ENCODE data around the gene TNPO1. TPM values are rescaled to one million over a fixed set of nuclear protein-coding genes. Genes with fewer than 3 reads are reported as not detected.
A peak's percentile ranks its signal among the peaks of the same experiment; 100 is the strongest.

The TNPO1 gene
- polyA plus RNA-seq, 3 donors = 90.1 to 99.8 (median 95.0) TPM

GRCh38 chr5:72846483-72846882 lies 30.0 kb downstream of the TNPO1 start:
- DNase-seq (ENCODE audit: extremely low read depth in 1 of 11, low read depth in 9 of 11, low spot score in 4 of 11) = no peak

DNA sequence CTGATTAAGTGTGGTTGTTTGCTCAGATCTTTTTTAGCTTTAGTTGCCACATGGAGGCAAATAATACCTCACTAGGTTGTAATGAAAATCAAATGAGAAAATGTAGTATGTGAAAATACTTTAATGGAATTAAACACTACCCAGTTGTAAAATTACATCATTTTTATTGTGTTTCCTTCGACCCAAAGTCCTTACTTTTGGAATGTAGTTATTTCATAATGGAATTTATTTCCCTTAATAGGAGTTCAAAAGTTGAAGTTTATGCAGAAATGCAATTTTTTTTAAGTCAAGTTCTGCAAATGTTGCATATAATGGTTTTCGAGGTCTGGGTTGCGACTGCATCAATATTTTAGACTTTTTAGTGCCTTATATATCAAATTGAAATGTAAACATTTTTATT lies 31.0 kb downstream of the TNPO1 start:
- no peak for DNase-seq (ENCODE audit: extremely low read depth in 1 of 11, low read depth in 9 of 11, low spot score in 4 of 11)

DNA sequence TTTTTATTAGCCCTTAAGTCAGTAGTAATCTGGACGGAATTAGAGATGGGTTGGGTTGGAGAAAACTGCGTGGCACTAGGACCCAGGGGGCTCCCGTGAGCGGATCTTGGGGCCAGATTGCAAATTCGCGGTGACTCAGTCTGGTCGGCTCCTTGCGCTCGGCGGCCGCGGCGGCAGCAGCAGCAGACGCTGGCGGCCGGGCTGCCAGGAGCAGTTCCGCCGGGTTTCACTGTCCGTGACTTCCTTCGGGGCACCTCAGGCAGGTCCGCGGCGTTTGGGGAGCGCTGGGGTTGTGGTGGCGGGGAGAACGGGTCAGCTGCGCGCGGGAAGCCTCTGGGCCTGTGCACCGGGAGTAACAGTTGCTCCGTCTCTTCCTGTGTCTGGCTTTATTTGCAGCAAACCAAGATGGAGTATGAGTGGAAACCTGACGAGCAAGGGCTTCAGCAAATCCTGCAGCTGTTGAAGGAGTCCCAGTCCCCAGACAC lies 31.6 kb downstream of the TNPO1 start:
- DNase-seq (ENCODE audit: extremely low read depth in 1 of 11, low read depth in 9 of 11, low spot score in 4 of 11) = peak; percentile 73 to 93 (median 85)

DNA sequence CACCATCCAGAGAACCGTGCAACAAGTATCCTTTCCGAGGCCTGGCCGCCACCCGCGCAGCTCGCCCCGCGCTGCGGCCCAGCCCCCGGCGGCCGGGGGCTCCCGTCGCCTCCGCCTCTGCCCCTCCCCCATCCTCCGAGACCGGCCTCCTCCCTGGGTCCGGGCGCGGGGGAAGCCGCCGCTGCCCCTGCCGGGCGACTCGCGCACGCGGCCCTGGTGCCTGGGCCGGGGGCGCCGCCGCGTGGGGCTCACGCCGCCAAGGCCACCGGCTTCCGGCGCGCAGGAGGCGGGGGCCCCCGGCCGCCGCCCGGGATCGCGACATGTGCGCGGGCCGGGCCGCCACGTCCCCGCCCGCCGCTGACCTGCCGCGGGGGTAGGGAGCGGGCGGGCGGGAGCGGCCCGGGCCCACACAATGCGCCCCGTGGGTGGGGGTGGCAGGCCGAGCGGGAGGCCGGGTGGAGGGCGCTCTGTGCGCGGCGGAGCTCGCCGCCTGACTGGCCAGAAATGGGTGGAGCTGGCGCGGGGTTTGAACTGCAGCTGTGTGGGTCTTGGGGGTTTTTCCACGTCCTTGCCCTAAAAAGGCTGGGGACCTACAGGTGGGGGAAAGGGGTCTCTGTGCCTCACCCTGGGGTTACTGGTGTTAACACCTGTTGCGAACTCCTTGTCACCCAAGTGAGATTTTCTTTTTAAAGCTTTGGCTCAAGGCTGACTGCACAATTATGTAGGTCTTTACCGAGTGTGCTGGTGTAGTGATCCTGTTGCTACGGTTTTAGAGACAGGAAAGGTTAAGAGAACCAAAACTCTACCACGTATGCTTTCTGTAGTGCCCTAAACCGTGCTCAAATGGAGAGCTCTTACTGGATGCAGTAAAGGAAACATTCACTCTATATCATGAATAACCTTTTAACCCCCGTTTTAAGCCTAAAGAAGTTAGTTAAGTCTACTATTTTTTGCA lies 32.3 kb downstream of the TNPO1 start:
- peak in 6 of 11 donors; percentile 20 to 36 (median 32) for DNase-seq (ENCODE audit: extremely low read depth in 1 of 11, low read depth in 9 of 11, low spot score in 4 of 11)

- no peak for DNase-seq (ENCODE audit: extremely low read depth in 1 of 11, low read depth in 9 of 11, low spot score in 4 of 11)
These were observed 33.1 kb downstream of the TNPO1 start for GRCh38 chr5:72849546-72849945.

DNA sequence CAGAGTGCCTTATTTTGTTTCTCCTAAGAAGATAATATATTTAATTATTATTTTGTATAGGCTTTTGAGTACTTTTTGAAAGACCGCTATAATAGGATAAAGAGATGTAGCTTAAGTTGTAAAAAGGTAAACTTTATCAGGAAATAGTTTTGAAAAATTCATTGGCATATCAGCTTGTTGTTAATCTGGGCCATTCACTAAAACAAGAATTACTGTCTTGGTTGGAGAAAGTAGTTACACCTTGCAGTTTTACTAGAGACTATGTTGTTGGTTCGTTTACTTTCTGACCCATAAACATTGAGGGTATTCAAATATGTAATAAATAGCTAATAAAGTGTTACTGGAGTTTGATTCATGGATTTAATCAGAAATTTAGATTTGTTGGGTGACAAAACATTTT lies 33.7 kb downstream of the TNPO1 start:
- DNase-seq (ENCODE audit: extremely low read depth in 1 of 11, low read depth in 9 of 11, low spot score in 4 of 11) = no peak

GRCh38 chr5:72852356-72852755 lies 35.9 kb downstream of the TNPO1 start:
- no peak for DNase-seq (ENCODE audit: extremely low read depth in 1 of 11, low read depth in 9 of 11, low spot score in 4 of 11)

DNA sequence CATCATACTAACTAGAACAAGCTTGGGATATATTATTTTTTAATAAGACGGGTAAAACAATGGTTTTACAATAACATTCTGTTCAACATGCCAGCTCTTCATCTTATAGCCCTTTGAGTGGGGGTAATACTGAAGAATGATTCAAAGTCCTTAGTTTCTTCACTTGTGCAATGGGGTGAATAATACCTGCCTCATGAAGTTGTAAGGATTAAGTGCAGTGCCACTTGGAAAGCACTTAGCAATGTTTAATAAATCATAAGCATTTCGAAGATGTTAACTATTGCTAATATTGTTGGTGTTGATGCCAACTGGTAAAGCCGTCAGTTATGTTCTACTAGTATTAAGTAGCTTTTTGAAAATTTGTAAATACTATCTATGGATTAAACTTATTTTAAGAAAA lies 38.0 kb downstream of the TNPO1 start:
- DNase-seq (ENCODE audit: extremely low read depth in 1 of 11, low read depth in 9 of 11, low spot score in 4 of 11) = no peak

- DNase-seq (ENCODE audit: extremely low read depth in 1 of 11, low read depth in 9 of 11, low spot score in 4 of 11) = no peak
These were observed 39.4 kb downstream of the TNPO1 start for GRCh38 chr5:72855821-72856220.

- no peak for DNase-seq (ENCODE audit: extremely low read depth in 1 of 11, low read depth in 9 of 11, low spot score in 4 of 11)
These were observed 40.9 kb downstream of the TNPO1 start for GRCh38 chr5:72857396-72857795.

- no peak for DNase-seq (ENCODE audit: extremely low read depth in 1 of 11, low read depth in 9 of 11, low spot score in 4 of 11)
These were observed 42.7 kb downstream of the TNPO1 start for GRCh38 chr5:72859127-72859526.

DNA sequence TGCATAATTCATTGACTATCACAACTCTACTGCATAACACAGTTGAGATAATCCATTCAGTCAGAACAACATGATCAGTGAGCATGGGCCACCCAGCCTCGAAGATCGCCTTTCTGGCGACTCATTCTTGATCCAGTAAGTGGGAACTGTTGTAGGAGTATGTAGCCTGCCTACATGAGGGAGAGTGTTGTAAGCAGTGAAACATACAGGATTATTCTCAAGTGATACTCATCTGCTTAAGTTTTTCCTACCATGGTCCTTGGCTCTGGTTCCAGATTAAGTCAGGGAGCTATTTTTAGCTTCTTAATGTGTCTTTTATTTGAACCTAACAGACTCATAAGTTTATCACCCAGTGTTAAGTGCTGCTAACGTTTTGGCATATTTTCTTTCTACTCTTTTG lies 44.0 kb downstream of the TNPO1 start:
- DNase-seq (ENCODE audit: extremely low read depth in 1 of 11, low read depth in 9 of 11, low spot score in 4 of 11) = no peak

GRCh38 chr5:72871366-72872024 lies 55.0 kb downstream of the TNPO1 start:
- no peak for DNase-seq (ENCODE audit: extremely low read depth in 1 of 11, low read depth in 9 of 11, low spot score in 4 of 11)

DNA sequence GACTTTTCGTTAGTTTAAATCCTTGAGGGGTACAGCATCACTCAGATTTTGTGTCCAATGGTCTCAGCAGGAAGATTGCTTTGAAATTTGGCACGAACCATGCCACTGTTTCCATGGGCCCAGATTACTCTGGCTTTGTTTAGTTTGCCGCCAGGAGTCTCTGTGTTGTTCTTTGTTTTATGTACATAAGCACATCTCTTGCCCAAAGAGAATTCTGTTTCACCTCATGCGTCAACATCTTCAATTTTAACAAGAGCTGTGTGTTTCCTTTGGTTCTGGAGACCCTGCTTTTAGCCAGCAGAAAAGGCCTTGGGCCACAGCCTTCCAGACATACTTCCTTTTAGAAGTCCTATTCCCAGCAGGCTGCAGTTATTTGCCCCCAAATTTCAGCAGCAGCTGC lies 62.4 kb downstream of the TNPO1 start:
- no peak for DNase-seq (ENCODE audit: extremely low read depth in 1 of 11, low read depth in 9 of 11, low spot score in 4 of 11)

- DNase-seq (ENCODE audit: extremely low read depth in 1 of 11, low read depth in 9 of 11, low spot score in 4 of 11) = no peak
These were observed 66.5 kb downstream of the TNPO1 start for GRCh38 chr5:72882989-72883388.

GRCh38 chr5:72883850-72884249 lies 67.4 kb downstream of the TNPO1 start:
- no peak for DNase-seq (ENCODE audit: extremely low read depth in 1 of 11, low read depth in 9 of 11, low spot score in 4 of 11)

DNA sequence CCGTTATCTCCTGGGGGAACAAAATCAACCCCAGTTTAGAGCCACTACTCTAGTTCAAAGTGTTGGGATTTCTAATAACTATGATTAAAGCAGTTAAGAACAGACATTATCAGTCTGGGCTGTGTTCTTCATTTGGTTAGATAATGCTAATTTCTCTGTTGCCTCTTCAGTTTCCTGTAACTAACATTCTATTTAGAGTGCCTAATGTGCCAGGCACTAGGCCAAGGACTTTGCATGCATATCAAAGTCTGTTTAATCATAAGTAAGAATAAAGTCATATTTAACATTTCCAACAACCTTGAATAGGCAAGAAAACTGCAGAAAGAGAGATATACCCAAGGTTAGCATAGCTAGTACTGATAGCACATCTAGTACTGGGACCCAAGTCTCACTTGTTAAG lies 68.4 kb downstream of the TNPO1 start:
- DNase-seq (ENCODE audit: extremely low read depth in 1 of 11, low read depth in 9 of 11, low spot score in 4 of 11) = no peak

GRCh38 chr5:72885824-72886223 lies 69.4 kb downstream of the TNPO1 start:
- DNase-seq (ENCODE audit: extremely low read depth in 1 of 11, low read depth in 9 of 11, low spot score in 4 of 11) = no peak

DNA sequence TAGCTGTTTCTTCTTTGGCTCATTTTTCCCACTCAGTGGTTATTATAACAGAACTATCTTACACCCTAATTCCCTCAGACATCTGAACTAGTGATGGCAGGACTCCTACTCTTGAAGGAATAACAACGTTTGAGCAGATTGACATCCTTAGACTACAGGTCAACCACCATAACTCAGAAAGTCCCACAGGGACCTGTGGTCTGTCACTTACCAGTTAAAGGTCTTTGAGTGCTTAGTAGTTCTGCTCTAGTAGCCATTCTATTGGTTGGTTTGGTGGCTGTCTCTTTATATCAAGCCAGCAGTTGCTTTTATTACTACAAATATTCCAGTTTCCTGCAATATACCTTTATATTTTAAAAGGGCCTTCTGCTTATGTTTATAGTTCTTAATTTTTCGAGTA lies 72.1 kb downstream of the TNPO1 start:
- no peak for DNase-seq (ENCODE audit: extremely low read depth in 1 of 11, low read depth in 9 of 11, low spot score in 4 of 11)

DNA sequence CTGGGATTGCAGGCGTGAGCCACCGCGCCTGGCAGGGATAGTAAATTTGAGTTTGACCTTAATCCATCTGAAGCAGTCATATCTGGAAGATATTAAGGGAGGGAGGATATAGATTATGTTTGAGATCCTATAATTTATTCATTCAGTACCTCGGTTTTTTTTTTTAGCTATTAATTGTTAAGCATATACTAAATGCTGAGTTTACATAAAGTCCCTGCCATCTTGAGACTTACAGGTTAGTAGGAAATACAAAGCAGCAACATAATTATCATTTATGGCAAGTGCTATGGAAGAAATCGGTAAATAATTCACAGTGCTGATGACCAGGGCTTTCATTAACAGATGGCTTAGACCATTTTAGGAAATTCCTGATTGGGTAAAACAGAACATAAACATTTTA lies 72.9 kb downstream of the TNPO1 start:
- DNase-seq (ENCODE audit: extremely low read depth in 1 of 11, low read depth in 9 of 11, low spot score in 4 of 11) = no peak

Data from renal cortex interstitium (tissue), 11 donors.